ENCODE data around the gene PARVA.

DNA sequence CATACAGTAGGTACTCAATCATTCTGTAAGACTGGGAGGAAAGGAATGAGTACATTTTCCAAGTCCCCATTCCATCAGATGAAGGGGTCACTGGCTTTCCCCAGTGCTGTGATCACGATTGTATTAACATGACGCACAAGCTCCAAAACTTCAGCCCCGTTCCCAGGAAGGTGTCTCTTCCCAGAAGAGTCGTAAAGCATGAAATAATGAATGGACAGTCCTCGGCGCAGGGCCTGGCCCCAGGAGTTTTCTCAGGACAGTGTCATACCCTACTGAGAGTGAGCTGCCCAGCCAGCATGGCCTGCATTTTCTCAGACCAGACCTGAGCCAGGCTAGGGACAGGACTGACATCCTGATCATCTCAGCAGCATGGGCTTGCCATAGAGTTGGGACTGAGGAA lies 80.7 kb downstream of the PARVA start:
- TF ChIP-seq EZH2phosphoT487 (IDR thresholded peaks at IDR 0.05; ENCODE audit: low read depth, severe bottlenecking, unreplicated experiment) (no peak), EZH2 (IDR thresholded peaks at IDR 0.05; ENCODE audit: borderline replicate concordance) (no peak)
- TF ChIP-seq, protein P1, sequence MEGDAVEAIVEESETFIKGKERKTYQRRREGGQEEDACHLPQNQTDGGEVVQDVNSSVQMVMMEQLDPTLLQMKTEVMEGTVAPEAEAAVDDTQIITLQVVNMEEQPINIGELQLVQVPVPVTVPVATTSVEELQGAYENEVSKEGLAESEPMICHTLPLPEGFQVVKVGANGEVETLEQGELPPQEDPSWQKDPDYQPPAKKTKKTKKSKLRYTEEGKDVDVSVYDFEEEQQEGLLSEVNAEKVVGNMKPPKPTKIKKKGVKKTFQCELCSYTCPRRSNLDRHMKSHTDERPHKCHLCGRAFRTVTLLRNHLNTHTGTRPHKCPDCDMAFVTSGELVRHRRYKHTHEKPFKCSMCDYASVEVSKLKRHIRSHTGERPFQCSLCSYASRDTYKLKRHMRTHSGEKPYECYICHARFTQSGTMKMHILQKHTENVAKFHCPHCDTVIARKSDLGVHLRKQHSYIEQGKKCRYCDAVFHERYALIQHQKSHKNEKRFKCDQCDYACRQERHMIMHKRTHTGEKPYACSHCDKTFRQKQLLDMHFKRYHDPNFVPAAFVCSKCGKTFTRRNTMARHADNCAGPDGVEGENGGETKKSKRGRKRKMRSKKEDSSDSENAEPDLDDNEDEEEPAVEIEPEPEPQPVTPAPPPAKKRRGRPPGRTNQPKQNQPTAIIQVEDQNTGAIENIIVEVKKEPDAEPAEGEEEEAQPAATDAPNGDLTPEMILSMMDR (IDR thresholded peaks at IDR 0.05; ENCODE audit: poor library complexity) = no peak
